ENCODE measurements around the gene ACSS1.

ACSS1 gene

GRCh38 chr20:25058051-25058846 lies at the start of gene ACSS1:
Gene ACSS1, minus strand, starts transcription at chr20:25058139. Its CDS starts 37 bp downstream, at chr20:25058102.
- FAIRE-seq, result no peak

DNA sequence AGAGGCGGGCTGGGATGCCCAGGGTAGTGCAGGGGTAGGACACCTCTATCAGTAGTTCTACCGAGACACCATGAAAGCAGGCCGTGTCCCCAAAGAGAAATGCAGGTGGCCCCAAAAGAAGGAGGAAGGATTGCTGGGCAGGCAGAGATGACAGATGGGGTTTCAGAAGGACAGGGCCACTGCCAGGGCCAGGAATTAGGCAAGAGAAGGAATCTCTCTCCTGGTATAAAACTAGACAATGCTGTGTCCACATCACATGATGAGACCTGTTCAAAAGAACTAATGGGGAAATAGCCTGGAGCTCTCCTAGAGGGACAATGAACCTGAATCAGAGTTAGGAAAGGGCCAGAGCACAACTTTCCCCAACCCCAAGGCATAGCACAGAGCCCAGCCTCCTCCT lies 45.6 kb upstream of the ACSS1 start:
- FAIRE-seq, result no peak

DNA sequence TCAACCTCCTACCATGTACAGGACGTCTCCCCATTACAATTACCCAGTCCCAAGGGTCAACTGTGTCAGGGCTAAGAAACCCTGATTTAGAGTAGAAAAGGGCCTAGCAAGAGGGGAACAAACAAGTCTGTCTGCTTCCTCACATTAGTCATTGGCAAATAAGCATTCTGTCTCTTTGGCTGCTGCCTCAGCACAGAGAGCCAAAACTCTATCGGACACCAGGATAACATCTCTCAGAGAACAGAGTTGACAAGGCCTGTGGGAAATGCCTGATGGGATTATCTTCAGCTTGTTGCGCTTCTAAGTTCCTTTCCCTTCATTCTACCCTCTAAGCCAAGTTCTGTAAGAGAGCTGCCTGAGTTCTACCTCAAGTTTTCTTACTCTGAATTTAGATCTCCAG lies 43.0 kb upstream of the ACSS1 start:
- no peak for FAIRE-seq

- no peak for FAIRE-seq
Measured at GRCh38 chr20:25099601-25100140, 41.7 kb upstream of the ACSS1 start.

GRCh38 chr20:25097498-25097897 lies 39.6 kb upstream of the ACSS1 start:
- FAIRE-seq, result no peak

DNA sequence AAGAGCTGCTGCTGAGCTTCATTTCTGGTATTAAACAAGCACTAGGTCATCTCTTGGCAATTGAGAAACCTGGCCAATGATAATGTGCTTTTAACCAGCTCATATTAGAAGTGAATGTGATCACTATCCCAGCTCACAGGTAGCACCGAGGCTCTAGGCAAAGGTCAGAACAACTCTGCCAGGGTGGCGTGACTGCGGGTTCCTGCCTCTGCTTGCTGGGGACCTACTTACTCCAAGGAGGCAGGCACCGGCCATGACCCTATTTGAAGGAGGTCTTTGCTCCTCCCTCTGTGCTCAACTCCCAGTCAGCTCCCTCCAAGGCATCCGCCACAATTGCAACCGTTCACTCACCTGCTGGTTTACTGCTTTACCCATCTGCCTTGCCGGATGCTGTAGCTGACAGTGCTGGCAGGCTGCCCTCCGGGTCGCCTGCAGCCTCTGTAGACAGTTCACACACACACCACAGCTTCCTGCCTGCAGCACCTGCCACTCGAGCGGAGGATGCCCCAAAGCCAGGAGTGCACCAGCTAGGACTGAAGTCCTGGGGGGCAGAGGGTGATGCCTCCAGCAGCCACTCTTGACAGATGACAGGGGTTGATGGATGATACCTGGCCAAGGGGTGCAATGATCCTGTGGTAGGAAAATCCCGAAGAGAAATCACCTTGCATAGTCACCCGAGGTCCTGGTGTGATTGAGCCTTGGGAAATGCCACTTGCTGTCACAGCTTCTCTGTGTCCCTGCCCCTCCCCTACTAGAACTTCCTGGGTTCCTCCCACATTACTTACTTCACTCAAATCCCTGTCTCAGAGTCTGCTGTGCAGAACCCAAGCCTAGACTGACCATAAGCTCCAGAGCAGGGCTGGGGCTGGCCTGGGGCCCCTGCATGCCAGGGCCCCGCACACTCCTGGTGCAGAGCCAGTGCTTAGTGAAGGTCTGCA lies 32.8 kb upstream of the ACSS1 start:
- no peak for FAIRE-seq

GRCh38 chr20:25089662-25090061 lies 31.7 kb upstream of the ACSS1 start:
- no peak for FAIRE-seq

DNA sequence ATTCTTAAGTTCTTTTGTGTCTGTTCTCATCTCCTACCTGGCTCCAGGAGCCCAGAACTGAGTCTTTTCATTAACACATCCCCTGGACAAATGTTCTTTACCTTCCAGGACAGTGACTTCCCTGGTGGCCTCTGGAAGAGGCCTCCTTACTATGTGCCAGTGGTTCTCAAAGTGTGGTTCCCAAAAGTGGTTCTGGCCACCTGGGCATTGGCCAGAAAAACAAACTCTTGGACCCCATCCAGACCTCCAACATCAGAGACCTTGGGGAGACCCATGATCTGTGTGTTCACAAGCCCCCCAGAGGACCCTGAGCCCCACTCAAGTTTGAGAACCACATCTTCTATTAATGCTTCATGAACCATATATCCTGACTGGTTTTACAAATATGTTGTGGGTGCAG lies 31.2 kb upstream of the ACSS1 start:
- no peak for FAIRE-seq

DNA sequence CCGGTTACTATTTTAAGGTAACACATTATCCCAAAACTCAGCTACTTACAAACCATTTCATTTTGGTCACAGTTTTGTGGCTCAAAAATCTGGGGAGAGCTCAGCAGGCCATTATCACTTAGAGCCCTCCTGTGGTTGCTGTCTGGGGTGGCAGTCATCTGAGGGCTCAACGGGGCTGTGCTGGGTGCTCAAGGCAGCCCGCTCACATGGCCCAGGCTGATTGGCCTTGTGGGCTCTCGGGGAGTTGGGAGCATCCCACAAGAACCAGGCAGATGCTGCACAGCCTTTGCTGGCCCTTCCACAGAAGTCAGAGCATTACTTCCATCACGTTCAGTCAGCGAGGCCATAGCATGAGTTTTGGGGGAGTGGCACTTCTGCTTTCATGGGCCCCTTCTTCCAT lies 30.3 kb upstream of the ACSS1 start:
- no peak for FAIRE-seq

- no peak for FAIRE-seq
Measured at GRCh38 chr20:25087186-25087929, 29.4 kb upstream of the ACSS1 start.

DNA sequence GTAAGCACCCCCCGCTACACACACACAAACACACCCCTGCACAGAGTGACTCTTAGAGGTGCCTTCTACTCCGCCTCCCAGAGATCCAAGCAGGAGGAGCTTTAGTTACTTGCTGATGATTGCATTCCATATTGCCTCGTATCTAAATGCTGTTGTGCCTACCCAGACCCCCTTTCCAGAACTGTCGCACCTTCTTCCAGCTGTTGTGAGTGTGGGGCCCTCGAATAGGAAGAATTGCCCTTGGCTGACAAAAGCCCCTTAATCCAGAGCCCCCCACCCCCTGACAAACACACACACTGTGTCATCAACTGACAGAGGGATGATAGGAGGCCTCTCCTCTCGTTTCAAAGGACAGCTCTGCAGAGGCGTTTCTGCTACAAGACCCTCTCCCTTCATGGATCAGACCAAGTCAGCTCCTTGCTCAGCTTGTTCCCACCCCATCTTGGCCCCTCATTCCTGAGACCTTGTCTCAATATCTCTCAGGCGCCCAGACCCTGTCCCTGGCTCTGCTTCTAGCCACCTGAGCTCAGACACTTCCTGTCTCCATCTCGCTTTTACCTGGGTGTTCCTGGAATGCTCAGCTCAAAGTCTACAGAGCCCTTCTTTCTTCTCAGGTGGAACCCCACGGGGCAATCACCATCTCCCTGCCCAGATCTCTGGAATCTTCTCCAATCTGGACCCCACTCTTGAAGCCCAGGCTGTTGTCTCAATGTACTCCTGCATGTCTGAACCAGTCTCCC lies 28.0 kb upstream of the ACSS1 start:
- FAIRE-seq, result no peak

GRCh38 chr20:25084626-25085187 lies 26.8 kb upstream of the ACSS1 start:
- no peak for FAIRE-seq

- no peak for FAIRE-seq
Measured at GRCh38 chr20:25083773-25084625, 26.1 kb upstream of the ACSS1 start.

DNA sequence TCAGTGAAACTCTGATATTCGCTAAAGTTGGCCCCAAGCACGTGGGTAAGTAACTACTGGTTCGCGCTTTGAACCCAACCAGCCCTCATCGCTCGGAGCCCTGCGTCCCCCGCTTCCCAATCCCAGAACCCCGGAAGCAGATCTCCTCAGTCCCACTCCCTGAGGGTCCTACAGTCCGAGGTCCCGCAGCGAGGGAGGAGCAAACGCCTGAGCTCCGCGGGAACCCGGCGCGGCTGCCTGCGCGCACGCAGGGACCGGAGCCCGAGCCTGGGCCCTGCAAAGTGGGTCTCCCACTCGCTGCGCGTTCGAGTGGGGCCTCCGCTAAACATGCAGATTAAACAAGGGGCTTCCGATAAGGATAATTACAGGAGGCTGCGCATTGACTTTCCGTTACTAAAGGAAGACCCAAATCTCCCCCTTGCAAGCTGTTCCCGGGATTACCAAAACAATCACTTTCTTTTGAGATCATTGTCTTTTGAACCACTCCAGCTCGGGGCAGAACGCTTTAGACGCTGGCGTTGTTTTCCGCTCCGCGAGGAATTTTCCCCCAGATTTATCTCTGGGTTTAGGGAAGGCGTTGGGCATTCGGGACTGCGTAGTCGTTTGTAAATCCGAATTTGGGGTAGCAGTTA lies 25.3 kb upstream of the ACSS1 start:
- no peak for FAIRE-seq

DNA sequence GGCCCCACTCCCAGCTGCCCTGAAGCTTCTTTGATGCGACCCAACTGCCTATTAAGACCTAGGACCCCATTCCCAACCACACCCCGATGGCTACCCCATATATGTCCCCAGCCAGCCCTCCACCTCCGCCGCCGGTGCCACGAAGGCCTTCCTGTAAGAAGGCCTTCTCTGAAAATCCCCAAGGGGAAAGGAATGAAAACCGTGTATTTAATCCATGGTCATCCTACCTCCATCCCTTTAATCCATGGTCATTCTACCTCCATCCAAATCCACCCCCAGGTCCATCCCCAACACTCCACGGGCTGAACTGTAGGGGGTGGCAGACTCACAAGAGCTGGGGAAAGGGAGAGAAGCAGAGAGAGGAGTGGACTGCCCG lies 24.5 kb upstream of the ACSS1 start:
- FAIRE-seq, result no peak

DNA sequence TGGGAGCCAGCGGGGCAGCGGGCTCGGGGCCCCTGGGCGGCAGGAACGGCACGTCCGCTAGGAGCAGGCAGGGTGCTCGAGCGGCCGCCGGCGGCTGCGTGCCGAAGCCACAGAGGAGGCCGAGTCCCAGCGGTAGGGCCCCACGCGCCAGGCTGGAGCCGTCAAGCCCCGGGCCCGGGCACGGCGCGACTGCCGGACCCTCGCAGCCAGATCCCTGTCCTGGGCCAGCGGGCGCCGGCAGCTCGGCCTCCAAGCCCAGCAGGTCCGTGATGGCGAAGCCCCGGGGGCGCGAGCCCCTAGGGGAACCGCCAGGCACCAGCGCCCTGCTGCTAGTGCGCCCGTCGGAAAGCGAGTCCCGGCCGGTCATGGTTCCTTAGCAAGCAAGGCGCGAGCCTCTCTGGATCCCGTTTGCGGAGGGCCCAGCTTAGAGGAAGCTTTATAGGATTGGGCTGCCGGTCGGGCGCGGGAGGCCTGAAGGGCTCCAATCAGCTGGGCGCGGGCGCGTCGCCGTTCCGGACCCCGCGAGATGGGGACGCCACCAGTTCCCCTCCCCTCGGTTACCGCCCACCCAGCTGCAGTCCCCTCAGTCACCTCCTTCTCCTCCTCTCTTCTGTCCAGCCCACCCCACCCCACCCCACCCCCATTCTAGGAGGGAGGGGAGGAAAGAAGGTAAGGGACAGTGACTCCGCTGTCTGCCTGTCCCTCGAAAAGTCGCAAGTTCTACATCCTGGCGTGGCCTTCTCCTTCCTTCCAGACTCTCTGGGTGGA lies 24.0 kb upstream of the ACSS1 start, which contains the start of gene VSX1:
Gene VSX1, minus strand, starts transcription at position 412 of the 768 bp plus-strand sequence. Its CDS starts 45 bp downstream, at position 367.
- FAIRE-seq, result no peak

DNA sequence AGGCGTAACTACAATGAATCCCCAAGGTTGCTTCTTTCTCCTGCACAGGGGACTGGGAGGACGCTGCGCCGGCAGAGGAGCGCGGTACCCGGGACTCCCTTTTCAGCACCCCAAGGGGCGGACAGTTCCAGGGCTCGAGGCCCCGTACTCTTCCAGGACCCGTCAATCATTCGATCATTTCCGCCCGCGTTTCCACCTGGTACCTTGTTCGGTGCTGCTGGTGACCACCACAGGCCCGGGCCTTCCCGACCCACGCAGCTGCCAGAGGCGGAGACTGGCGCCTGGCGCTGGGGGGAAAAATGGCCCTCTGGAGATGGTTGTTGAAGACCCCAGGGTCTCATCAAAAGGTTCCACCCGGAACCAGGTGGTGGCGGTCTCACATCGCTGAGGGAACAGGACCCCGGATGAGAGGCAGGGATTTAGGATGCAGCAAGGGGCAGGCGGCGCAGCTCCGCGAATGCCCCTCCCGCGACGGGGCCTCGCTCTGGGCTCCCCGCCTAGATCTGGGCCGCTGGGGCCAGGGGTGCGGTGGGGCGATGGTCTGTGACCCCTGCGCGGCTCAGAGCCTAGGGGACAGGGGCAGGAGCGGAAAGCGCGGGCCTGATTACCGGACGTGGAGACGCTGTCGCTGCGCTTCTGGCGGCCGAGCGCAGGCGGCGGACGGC lies 23.3 kb upstream of the ACSS1 start:
- FAIRE-seq, result no peak

GRCh38 chr20:25079171-25079570 lies 21.2 kb upstream of the ACSS1 start:
- no peak for FAIRE-seq

DNA sequence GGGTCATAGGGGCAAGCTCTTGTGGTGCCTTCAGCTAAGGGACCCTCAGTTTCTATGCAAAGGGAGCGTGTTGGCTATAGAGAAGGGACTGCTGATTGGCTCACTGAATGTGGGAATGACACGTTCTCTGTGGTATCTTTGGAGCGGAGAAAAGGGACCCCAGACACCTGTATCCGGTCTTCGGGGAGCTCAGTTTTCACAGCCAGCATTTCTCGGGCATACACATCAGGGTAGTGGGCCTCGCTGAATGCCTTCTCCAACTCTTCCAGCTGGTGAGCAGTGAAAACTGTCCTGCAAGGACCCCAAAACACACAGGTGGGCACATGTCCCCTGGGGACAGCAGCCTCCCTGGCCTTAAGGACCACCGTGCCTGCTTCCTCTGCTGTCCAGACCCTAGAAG lies 20.7 kb upstream of the ACSS1 start:
- FAIRE-seq, result no peak
